K562 treated with DMSO at 1 percent for 24 hours (cell line): Measurements from ENCODE around the gene LDLRAP1. TPM values are rescaled to one million over a fixed set of nuclear protein-coding genes. Genes with fewer than 3 reads are reported as not detected.

Experiments used
- total RNA-seq: library from RNA; unstranded; fragments of 300-600 nt; gene quantifications from 2 replicates; pipeline ENCODE4 v1.2.3, GENCODE V29; 2022; ENCODE audit warnings: low read depth; ENCODE audit not compliant: insufficient read depth

LDLRAP1 gene, protein sequence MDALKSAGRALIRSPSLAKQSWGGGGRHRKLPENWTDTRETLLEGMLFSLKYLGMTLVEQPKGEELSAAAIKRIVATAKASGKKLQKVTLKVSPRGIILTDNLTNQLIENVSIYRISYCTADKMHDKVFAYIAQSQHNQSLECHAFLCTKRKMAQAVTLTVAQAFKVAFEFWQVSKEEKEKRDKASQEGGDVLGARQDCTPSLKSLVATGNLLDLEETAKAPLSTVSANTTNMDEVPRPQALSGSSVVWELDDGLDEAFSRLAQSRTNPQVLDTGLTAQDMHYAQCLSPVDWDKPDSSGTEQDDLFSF
- 32.5 and 33.0 TPM in 2 replicates for total RNA-seq

DNA sequence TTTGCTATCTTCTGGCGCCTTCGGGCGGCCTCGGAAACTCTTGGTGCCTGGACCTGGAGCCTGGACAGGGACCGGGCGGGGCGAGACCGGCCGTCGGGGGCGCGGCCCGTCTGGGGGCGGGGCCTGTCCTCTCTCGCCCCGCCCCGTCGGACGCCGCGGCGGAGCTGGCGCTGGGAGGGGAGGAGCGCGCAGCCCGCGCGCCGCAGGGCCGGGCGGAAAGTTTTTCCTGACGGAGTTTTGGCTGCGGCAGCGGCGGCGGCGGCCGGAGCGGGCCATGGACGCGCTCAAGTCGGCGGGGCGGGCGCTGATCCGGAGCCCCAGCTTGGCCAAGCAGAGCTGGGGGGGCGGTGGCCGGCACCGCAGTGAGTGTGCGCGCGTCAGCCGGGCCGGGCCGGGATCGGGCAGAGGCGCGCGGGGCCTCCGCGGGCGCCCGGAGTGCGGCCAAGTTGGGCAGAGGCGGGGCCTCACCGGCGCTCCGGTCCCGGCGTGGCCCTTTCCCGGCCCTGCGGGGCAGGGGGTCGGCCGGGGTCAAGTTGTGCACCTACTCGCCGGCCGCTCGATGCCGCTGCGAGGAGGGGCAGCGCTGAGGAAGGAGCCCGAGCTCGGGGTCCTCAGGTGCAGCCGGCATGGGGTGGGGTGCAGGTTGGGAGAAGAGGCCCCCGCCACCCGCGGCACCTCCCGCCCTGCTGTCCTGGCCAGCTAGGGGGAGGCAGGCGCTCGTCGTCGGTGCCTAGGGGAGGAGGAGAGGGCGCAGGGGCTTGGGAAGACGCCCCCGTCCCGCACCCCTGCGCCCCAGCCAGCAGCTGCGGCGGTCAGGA is at the start of gene LDLRAP1:
LDLRAP1 (plus strand) TSS at position 182 of the 818 bp plus-strand sequence; CDS start at position 275, 93 bp downstream.

GRCh38 chr1:25616095-25616986 is 72.9 kb downstream of the LDLRAP1 start, which contains the start of gene MAN1C1:
MAN1C1 (plus strand) TSS chr1:25616791; CDS start chr1:25617798, 1,007 bp downstream.

Other genes starting within 250 kb of the LDLRAP1 start
- gene TMEM50A, start 205.3 kb upstream of the LDLRAP1 start, total RNA-seq = 84.1 and 103 TPM in 2 replicates
- gene RHCE, start 122.8 kb upstream of the LDLRAP1 start, total RNA-seq = 12.1 and 13.0 TPM in 2 replicates
- 12.0 and 16.4 TPM in 2 replicates for gene MACO1, start 112.7 kb upstream of the LDLRAP1 start, total RNA-seq
- gene MAN1C1, start 73.2 kb downstream of the LDLRAP1 start, total RNA-seq = 0.98 and 1.1 TPM in 2 replicates